GM19099 (cell line): ENCODE measurements around the gene NKX6-2.

Experiments used
- POLR2A ChIP-seq: IDR thresholded peaks from 3 replicates; pipeline ENCODE4 v1.6.1; 2011; ENCODE audit warnings: low read depth; ENCODE audit not compliant: insufficient read length; ENCODE audit errors: extremely low read depth

The NKX6-2 gene

GRCh38 chr10:132790934-132791829 lies 5.2 kb upstream of the NKX6-2 start:
- TF ChIP-seq POLR2A: no peak

DNA sequence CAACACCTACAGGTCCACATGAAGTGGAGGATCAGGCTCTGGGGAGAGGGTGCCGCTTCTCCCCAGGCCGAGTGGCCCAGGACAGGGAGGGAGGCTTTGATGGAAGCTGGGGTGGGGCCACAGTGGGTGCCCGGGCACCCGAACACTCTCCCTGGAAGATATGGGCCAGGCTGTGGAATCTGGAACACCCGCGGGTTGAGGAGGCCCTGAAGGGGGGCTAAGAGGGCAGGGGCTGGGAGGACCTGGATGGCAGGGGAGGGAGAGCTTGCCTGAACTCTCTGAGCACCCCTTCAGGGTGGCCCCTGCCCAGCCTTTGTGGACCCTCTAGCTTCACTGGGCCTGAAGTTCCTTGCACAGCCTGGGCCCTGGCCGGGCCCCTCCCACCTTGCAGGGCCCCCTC lies 4.5 kb upstream of the NKX6-2 start:
- TF ChIP-seq POLR2A: no peak

DNA sequence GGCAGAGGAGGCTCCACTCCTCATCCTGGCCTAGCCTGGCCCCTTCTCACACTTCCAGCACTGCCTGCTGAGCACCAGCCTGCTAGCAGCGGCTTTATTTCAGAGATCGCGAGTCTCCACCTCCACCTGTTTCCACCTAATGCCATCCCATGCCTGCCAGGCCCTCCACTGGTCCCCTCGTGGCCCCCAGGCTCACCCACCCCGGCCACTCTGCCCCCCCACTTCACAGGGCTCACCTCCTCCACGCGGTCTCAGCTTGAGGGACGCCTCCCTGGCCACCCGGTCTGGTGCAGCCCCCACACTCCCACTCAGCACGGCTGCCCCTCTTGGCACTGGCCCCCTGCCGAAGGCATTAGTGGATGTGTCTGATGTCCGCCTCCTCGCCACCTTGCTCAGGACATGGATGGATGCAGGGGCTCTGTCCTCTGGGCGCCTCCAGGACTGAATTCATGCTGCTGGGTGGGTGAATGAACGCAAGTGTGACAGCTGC lies 3.8 kb upstream of the NKX6-2 start:
- TF ChIP-seq POLR2A: no peak

- no peak for TF ChIP-seq POLR2A
Observed at GRCh38 chr10:132788831-132789219, 2.9 kb upstream of the NKX6-2 start.

DNA sequence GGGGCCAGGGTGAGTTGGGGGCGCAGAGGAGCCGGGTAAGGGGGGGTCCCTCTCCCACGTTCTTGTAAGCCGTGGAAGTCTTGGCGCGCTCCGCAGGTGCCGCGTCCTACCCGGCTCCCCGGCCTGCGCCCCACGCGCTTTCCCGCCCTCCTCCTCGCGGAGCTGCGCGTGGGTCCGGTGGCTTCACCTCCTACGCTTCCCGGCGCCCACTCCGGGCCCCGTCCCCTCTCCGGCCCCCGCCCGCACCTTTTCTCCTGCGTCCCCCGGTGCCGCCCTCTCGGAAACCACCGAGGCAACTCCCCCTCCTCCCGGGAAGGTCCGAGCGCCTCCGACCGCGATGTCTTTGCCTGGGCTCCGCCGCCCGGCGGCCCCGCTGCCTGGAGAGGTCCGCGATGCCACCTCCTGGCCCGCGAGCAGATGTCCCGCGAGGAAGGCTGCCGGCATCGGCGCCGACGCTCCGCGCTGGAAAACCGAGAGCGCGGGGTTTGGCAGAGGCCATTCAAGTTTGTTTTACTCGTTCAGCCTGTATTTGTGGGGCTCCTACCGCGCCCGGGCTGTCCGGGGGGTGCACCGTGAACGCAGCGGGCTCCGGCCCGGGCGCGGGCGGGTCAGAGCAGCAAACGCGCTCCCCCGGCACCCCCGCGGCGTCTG lies 2.4 kb upstream of the NKX6-2 start:
- no peak for TF ChIP-seq POLR2A

- no peak for TF ChIP-seq POLR2A
Observed at GRCh38 chr10:132787495-132788179, 1.7 kb upstream of the NKX6-2 start.

DNA sequence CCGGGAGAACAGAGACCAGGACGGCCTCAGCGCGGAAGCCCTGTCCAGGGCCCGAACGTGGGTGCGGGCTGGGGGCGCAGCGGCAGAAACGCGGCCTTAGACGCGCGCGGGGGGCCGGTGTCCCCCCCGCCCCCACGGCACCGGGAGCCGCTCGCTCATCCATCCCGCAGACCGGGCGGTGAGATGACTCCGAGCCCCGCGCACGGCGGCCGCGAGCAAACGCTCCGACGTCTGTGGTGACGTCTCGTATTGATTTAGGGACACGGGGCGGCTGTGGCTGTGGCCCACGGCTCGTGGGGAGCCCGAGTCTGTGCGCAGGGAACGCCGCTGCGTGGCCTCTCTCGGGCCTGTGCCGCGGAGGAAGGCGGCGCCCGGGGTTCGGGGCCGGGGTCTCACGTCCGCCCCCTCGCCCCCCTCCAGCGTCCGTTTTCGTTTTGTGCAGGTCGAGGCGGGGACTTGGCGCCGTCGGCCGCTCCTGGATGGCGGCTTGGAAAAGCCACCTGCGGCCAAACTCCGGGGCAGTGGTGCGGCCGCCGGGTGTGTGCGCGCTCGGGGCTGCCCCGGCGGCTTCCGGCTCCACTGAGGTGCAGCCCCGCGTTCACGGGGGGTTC lies 1.0 kb upstream of the NKX6-2 start:
- TF ChIP-seq POLR2A: no peak

- no peak for TF ChIP-seq POLR2A
Observed at GRCh38 chr10:132786476-132786883, 533 bp upstream of the NKX6-2 start.

- no peak for TF ChIP-seq POLR2A
Observed at GRCh38 chr10:132784866-132785722, 853 bp downstream of the NKX6-2 start.

- TF ChIP-seq POLR2A: no peak
Observed at GRCh38 chr10:132783940-132784865, 1.7 kb downstream of the NKX6-2 start.

DNA sequence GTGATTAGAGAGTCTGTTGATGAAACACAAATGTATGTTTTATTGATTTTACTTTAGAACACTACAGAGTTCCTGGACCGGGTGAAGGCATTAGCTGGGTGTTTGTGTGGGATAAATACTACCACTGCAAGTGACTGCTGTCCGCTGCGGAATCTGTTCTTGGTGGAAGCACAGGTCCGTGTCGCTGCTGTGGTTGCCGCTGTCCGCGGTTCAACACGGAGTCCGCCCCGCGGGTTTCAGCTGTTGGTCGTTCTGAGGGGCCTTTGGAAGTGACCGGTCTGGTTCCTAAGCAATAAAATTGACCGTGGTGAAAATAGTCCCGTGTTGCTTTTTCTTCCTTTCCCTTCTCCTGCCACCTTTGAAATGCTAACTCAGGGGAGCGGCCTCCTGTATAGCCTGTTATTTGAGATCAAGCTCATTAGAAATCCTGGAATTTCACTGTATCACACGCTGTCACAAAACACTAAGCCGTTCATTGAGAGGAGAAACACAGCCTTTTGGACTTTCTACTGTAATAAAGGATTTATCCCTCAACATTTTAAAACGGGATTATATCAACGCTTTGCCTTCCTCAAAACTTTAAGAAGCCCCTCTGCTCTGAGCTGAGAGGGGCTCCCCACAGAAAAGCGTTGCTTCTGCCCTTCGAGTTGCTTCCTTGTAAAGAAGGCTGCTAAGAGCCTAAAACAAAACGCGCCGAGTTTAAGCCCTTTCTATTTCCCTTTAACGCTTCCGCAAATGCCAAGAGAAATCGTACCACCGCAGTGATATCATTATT lies 2.6 kb downstream of the NKX6-2 start:
- TF ChIP-seq POLR2A: no peak

- no peak for TF ChIP-seq POLR2A
Observed at GRCh38 chr10:132781556-132781955, 4.4 kb downstream of the NKX6-2 start.
